HCT116 (cell line): Measurements from ENCODE around the gene CLIC5.

Experiments
- CEBPB ChIP-seq: IDR thresholded peaks from 2 replicates; pipeline ENCODE4 v1.6.1; 2012; ENCODE audit warnings: low read depth
- EGR1 ChIP-seq: IDR thresholded peaks from 2 replicates; pipeline ENCODE4 v1.6.1; 2012; ENCODE audit warnings: low read depth
- EZH2 ChIP-seq: fragments of 200-600 bp; sonication (generic); IDR thresholded peaks from 2 replicates; pipeline ENCODE4 v1.6.1; 2017; ENCODE audit warnings: antibody characterized with exemption, mixed run types
- EZH2phosphoT487 ChIP-seq: fragments of 200-600 bp; IDR thresholded peaks from 2 replicates; pipeline ENCODE4 v1.6.1; 2018; ENCODE audit warnings: antibody characterized with exemption, borderline replicate concordance
- FOSL1 ChIP-seq: IDR thresholded peaks from 2 replicates; pipeline ENCODE4 v1.6.1; 2012; ENCODE audit warnings: low read depth
- POLR2A ChIP-seq: IDR thresholded peaks from 2 replicates; pipeline ENCODE4 v1.7.0; 2011; ENCODE audit warnings: borderline replicate concordance; ENCODE audit not compliant: insufficient read depth, insufficient read length; ENCODE audit errors: extremely low read depth
- POLR2AphosphoS5 ChIP-seq: IDR thresholded peaks from 2 replicates; pipeline ENCODE4 v1.6.1; 2011; ENCODE audit warnings: mild to moderate bottlenecking, low read depth, low read length, moderate library complexity
- RAD21 ChIP-seq: IDR thresholded peaks from 2 replicates; pipeline ENCODE4 v1.6.1; 2012; ENCODE audit warnings: low read depth, mild to moderate bottlenecking
- SRF ChIP-seq: IDR thresholded peaks from 2 replicates; pipeline ENCODE4 v1.6.1; 2012; ENCODE audit warnings: low read depth
- ZNF274 ChIP-seq: fragments of 200-500 bp; sonication (Bioruptor generic); IDR thresholded peaks from 2 replicates; pipeline ENCODE4 v1.6.1; 2014; ENCODE audit warnings: mild to moderate bottlenecking, low read depth, low read length, inconsistent platforms
- TF ChIP-seq, protein P1 (sequence below): IDR thresholded peaks from 2 replicates; pipeline ENCODE4 v1.6.1; 2012; ENCODE audit warnings: low read depth
- TF ChIP-seq, protein P2 (sequence below), 3 experiments: fragments of 200-600 bp in 1 of 3; sonication (generic) in 1 of 3; IDR thresholded peaks in 2 of 3; conservative IDR thresholded peaks in 1 of 3; 2 replicates each; pipeline ENCODE4 v1.5.1; 2012 to 2017; ENCODE audit warnings: low read depth in 2 of 3, low read length in 2 of 3, antibody characterized with exemption in 1 of 3, borderline replicate concordance in 1 of 3, control low read depth in 1 of 3, mild to moderate bottlenecking in 1 of 3, mixed read lengths in 1 of 3, mixed run types in 1 of 3, moderate library complexity in 1 of 3; ENCODE audit not compliant: insufficient read depth in 1 of 3

DNA sequence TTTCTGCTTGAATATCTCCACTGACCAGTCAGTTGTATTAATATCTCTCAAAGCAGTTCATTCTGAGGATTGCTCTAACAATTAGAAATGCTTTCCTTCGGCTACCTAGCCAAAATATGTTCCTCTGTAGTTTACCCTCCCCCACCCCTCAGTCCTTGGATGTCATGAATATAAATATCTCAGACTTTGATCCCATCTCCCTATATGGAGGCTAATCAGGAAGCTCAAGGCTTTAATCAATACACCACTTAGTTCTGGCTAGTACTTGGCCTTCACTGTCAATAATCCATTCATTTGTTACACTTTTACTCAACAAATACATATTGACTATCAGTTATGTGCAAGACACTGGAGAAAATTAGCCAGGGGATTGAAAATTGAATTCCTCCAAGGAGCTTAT lies 60.1 kb downstream of the CLIC5 start:
- TF ChIP-seq, protein P1, sequence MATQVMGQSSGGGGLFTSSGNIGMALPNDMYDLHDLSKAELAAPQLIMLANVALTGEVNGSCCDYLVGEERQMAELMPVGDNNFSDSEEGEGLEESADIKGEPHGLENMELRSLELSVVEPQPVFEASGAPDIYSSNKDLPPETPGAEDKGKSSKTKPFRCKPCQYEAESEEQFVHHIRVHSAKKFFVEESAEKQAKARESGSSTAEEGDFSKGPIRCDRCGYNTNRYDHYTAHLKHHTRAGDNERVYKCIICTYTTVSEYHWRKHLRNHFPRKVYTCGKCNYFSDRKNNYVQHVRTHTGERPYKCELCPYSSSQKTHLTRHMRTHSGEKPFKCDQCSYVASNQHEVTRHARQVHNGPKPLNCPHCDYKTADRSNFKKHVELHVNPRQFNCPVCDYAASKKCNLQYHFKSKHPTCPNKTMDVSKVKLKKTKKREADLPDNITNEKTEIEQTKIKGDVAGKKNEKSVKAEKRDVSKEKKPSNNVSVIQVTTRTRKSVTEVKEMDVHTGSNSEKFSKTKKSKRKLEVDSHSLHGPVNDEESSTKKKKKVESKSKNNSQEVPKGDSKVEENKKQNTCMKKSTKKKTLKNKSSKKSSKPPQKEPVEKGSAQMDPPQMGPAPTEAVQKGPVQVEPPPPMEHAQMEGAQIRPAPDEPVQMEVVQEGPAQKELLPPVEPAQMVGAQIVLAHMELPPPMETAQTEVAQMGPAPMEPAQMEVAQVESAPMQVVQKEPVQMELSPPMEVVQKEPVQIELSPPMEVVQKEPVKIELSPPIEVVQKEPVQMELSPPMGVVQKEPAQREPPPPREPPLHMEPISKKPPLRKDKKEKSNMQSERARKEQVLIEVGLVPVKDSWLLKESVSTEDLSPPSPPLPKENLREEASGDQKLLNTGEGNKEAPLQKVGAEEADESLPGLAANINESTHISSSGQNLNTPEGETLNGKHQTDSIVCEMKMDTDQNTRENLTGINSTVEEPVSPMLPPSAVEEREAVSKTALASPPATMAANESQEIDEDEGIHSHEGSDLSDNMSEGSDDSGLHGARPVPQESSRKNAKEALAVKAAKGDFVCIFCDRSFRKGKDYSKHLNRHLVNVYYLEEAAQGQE: no peak
- TF ChIP-seq, protein P2, sequence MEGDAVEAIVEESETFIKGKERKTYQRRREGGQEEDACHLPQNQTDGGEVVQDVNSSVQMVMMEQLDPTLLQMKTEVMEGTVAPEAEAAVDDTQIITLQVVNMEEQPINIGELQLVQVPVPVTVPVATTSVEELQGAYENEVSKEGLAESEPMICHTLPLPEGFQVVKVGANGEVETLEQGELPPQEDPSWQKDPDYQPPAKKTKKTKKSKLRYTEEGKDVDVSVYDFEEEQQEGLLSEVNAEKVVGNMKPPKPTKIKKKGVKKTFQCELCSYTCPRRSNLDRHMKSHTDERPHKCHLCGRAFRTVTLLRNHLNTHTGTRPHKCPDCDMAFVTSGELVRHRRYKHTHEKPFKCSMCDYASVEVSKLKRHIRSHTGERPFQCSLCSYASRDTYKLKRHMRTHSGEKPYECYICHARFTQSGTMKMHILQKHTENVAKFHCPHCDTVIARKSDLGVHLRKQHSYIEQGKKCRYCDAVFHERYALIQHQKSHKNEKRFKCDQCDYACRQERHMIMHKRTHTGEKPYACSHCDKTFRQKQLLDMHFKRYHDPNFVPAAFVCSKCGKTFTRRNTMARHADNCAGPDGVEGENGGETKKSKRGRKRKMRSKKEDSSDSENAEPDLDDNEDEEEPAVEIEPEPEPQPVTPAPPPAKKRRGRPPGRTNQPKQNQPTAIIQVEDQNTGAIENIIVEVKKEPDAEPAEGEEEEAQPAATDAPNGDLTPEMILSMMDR (IDR thresholded peaks at IDR 0.05 in 2 of 3, conservative IDR thresholded peaks at IDR 0.05 in 1 of 3; ENCODE audit: borderline replicate concordance in 1 of 3, insufficient read depth in 1 of 3, low read depth in 2 of 3, low read length in 2 of 3): no peak
- TF ChIP-seq POLR2AphosphoS5 (no peak), POLR2A (no peak), ZNF274 (no peak), RAD21 (no peak), EZH2 (no peak), FOSL1 (no peak), EGR1 (no peak), EZH2phosphoT487 (no peak), CEBPB (no peak), SRF (no peak)
